ENCODE results near the gene SLC2A3. TPM values are rescaled to one million over a fixed set of nuclear protein-coding genes. Genes with fewer than 3 reads are reported as not detected.
A peak's percentile ranks its signal among the peaks of the same experiment; 100 is the strongest.
"Not testable (repeated sequence)": the region's sequence is repeated elsewhere in the genome, so short reads cannot be mapped to it uniquely, and the experiment has no call there.

The SLC2A3 gene
- total RNA-seq (2014; rRNA removed; shearing (Covaris generic); ENCODE audit: low replicate concordance), result 0.72 and 2.1 TPM in 2 replicates

GRCh38 chr12:7935590-7936581 is at the start of gene SLC2A3:
TSS of gene SLC2A3 (minus strand) at chr12:7936187. CDS start at chr12:7936034, 153 bp downstream.
- Histone ChIP-seq H3K36me3 (no peaks in the 10 kb centered on the region), H3K27me3 (no peaks in the 10 kb centered on the region), H3K4me3 (peak within 1 kb of the TSS; percentile 31), H3K9me3 (no peaks in the 10 kb centered on the region)
- no peak for DNase-seq

GRCh38 chr12:7984900-7985299 is 48.9 kb upstream of the SLC2A3 start:
- H3K36me3 ChIP-seq, result no peaks in the 10 kb centered on the region
- H3K4me3 ChIP-seq, result no peak overlapping the region
- H3K9me3 ChIP-seq, result no peaks in the 10 kb centered on the region
- DNase-seq, result no peak
- no peaks in the 10 kb centered on the region for H3K27me3 ChIP-seq

- not testable (repeated sequence) for H3K27me3 ChIP-seq, DNase-seq, H3K36me3 ChIP-seq, H3K9me3 ChIP-seq, H3K4me3 ChIP-seq
Observed at GRCh38 chr12:7983460-7983859, 47.5 kb upstream of the SLC2A3 start.

GRCh38 chr12:7983019-7983418 is 47.0 kb upstream of the SLC2A3 start:
- H3K27me3 ChIP-seq, H3K4me3 ChIP-seq, H3K9me3 ChIP-seq, H3K36me3 ChIP-seq, DNase-seq: not testable (repeated sequence)

- DNase-seq, H3K9me3 ChIP-seq, H3K27me3 ChIP-seq, H3K4me3 ChIP-seq, H3K36me3 ChIP-seq: not testable (repeated sequence)
Observed at GRCh38 chr12:7982332-7982735, 46.3 kb upstream of the SLC2A3 start.

- Histone ChIP-seq H3K4me3 (no peak overlapping the region), H3K27me3 (no peaks in the 10 kb centered on the region), H3K9me3 (no peaks in the 10 kb centered on the region), H3K36me3 (no peaks in the 10 kb centered on the region)
- DNase-seq, result no peak
Observed at GRCh38 chr12:7981446-7981845, 45.5 kb upstream of the SLC2A3 start.

GRCh38 chr12:7977351-7978124 is 41.6 kb upstream of the SLC2A3 start:
- H3K4me3 ChIP-seq, H3K27me3 ChIP-seq, H3K36me3 ChIP-seq, H3K9me3 ChIP-seq, DNase-seq: not testable (repeated sequence)

GRCh38 chr12:7973457-7973825 is 37.5 kb upstream of the SLC2A3 start:
- no peaks in the 10 kb centered on the region for H3K36me3 ChIP-seq
- H3K27me3 ChIP-seq, result no peaks in the 10 kb centered on the region
- no peaks in the 10 kb centered on the region for H3K9me3 ChIP-seq
- DNase-seq, result no peak
- no peak overlapping the region for H3K4me3 ChIP-seq

GRCh38 chr12:7972734-7973456 is 36.9 kb upstream of the SLC2A3 start:
- DNase-seq, result no peak
- Histone ChIP-seq H3K36me3 (no peaks in the 10 kb centered on the region), H3K27me3 (no peaks in the 10 kb centered on the region), H3K9me3 (no peaks in the 10 kb centered on the region), H3K4me3 (no peak overlapping the region)

GRCh38 chr12:7972269-7972668 is 36.3 kb upstream of the SLC2A3 start:
- H3K9me3 ChIP-seq, DNase-seq: not testable (repeated sequence)

GRCh38 chr12:7971765-7972164 is 35.8 kb upstream of the SLC2A3 start:
- not testable (repeated sequence) for H3K9me3 ChIP-seq, H3K27me3 ChIP-seq, H3K4me3 ChIP-seq, H3K36me3 ChIP-seq, DNase-seq

More at GRCh38 chr12:7972269-7972668, 36.3 kb upstream of the SLC2A3 start:
- not testable (repeated sequence) for H3K4me3 ChIP-seq, H3K27me3 ChIP-seq, H3K36me3 ChIP-seq

- Histone ChIP-seq H3K4me3 (peak overlapping the region; percentile 64), H3K9me3 (no peaks in the 10 kb centered on the region), H3K27me3 (no peaks in the 10 kb centered on the region), H3K36me3 (no peaks in the 10 kb centered on the region)
- DNase-seq, result peak; percentile 95
Observed at GRCh38 chr12:7970475-7971252, 34.7 kb upstream of the SLC2A3 start.

GRCh38 chr12:7966563-7966962 is 30.6 kb upstream of the SLC2A3 start:
- DNase-seq, result peak; percentile 12
- Histone ChIP-seq H3K9me3 (no peaks in the 10 kb centered on the region), H3K27me3 (no peaks in the 10 kb centered on the region), H3K4me3 (no peak overlapping the region), H3K36me3 (no peaks in the 10 kb centered on the region)

- not testable (repeated sequence) for H3K4me3 ChIP-seq, DNase-seq, H3K9me3 ChIP-seq, H3K27me3 ChIP-seq, H3K36me3 ChIP-seq
Observed at GRCh38 chr12:7964669-7965068, 28.7 kb upstream of the SLC2A3 start.

- Histone ChIP-seq H3K9me3 (no peaks in the 10 kb centered on the region), H3K36me3 (no peaks in the 10 kb centered on the region), H3K27me3 (no peaks in the 10 kb centered on the region), H3K4me3 (no peak overlapping the region)
- no peak for DNase-seq
Observed at GRCh38 chr12:7961395-7962178, 25.6 kb upstream of the SLC2A3 start.

Data from MG63 (cell line).